Muscle layer of duodenum (tissue), 2 donors: ENCODE measurements around the gene EWSR1.

Experiments used
- H3K27ac ChIP-seq: one replicate; pipeline ENCODE4 v1.7.0; 2013; ENCODE audit warnings: mild to moderate bottlenecking, low read length
- H3K27me3 ChIP-seq: one replicate; pipeline ENCODE4 v1.7.0; 2013; ENCODE audit warnings: low read depth, mild to moderate bottlenecking, control low read depth, low read length
- H3K36me3 ChIP-seq, 2 donors: one replicate each; pipeline ENCODE4 v1.7.0; 2013; ENCODE audit warnings: low read length in 2 of 2, control low read depth in 1 of 2, mild to moderate bottlenecking in 1 of 2; ENCODE audit not compliant: insufficient read depth in 2 of 2, control insufficient read depth in 1 of 2
- H3K4me1 ChIP-seq, 2 donors: one replicate each; pipeline ENCODE4 v1.7.0; 2013; ENCODE audit warnings: low read length in 2 of 2, mild to moderate bottlenecking in 2 of 2, control low read depth in 1 of 2, moderate library complexity in 1 of 2; ENCODE audit not compliant: insufficient read depth in 2 of 2, control insufficient read depth in 1 of 2
- H3K4me3 ChIP-seq, 2 donors: one replicate each; pipeline ENCODE4 v1.7.0; 2013; ENCODE audit warnings: low read length in 2 of 2, low read depth in 1 of 2, mild to moderate bottlenecking in 1 of 2
- H3K9me3 ChIP-seq, 2 donors: one replicate each; pipeline ENCODE4 v1.7.0; 2013; ENCODE audit warnings: low read length in 2 of 2, control low read depth in 1 of 2, mild to moderate bottlenecking in 1 of 2; ENCODE audit not compliant: control insufficient read depth in 1 of 2
- donor health status: healthy.

Gene EWSR1

GRCh38 chr22:29275819-29276565 is 7.9 kb downstream of the EWSR1 start:
- Histone ChIP-seq H3K27me3 (no peaks in the 10 kb centered on the region), H3K4me1 (peaks cover 21 to 51% of the 10 kb centered on the region in 2 donors), H3K27ac (no peak overlapping the region), H3K9me3 (no peaks in the 10 kb centered on the region), H3K4me3 (no peak overlapping the region), H3K36me3 (peaks cover 48 to 76% of the 10 kb centered on the region in 2 donors)

- Histone ChIP-seq H3K4me3 (no peak overlapping the region), H3K4me1 (peaks cover 6 to 33% of the 10 kb centered on the region in 2 donors), H3K27ac (no peak overlapping the region), H3K27me3 (no peaks in the 10 kb centered on the region), H3K36me3 (peaks cover 64 to 75% of the 10 kb centered on the region in 2 donors), H3K9me3 (no peaks in the 10 kb centered on the region)
Measured at GRCh38 chr22:29277927-29278326, 9.9 kb downstream of the EWSR1 start.

- no peak overlapping the region for H3K27ac ChIP-seq
- no peaks in the 10 kb centered on the region for H3K27me3 ChIP-seq
- H3K36me3 ChIP-seq, result peaks cover 61 to 83% of the 10 kb centered on the region in 2 donors
- H3K4me1 ChIP-seq, result peaks cover 0 to 1% of the 10 kb centered on the region in 2 donors
- no peaks in the 10 kb centered on the region for H3K9me3 ChIP-seq
- no peak overlapping the region for H3K4me3 ChIP-seq
Measured at GRCh38 chr22:29284196-29284595, 16.1 kb downstream of the EWSR1 start.

DNA sequence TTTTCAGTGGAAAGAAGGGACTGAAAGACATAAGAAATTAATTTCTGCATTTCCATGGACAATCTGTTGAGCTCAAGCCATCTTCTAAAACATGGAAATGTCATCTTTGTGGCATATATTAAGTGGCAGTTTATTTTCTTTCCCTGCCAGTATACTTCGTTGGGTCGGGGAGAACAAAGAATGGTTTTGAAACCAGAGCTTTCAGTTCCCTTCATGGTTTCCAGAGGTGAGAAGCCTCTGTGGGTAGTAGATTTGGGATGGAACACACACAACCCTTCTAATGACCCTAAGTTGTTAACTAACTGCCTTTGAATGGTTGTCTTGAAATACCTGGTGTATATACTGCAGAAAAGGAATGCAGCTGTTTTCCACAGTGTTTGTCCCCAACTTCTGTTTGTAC is 20.8 kb downstream of the EWSR1 start:
- Histone ChIP-seq H3K4me3 (no peak overlapping the region), H3K27ac (no peak overlapping the region), H3K36me3 (peaks cover 67 to 89% of the 10 kb centered on the region in 2 donors), H3K4me1 (peaks cover 0 to 11% of the 10 kb centered on the region in 2 donors), H3K27me3 (no peaks in the 10 kb centered on the region), H3K9me3 (no peaks in the 10 kb centered on the region)

DNA sequence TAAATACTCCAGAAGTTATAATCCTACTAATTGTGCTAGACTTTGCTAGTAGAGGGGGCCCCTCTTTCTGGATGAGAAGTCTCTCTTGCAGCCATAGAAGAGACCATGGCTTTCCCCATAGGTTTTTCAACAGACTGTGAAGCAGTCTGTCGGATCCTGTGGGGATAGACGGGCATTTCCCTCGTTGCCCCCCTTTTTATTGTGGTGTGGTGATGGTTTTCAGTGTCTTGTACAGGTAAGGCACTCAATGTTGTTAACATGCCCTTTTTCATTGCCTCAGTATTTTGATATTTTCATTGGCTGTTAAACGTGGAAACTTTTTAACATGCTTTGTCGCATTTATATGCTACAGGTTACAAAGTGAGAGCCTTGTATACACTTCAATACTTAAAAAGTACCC is 22.0 kb downstream of the EWSR1 start:
- Histone ChIP-seq H3K4me1 (peaks cover 0 to 11% of the 10 kb centered on the region in 2 donors), H3K9me3 (no peaks in the 10 kb centered on the region), H3K27me3 (no peaks in the 10 kb centered on the region), H3K36me3 (peaks cover 63 to 87% of the 10 kb centered on the region in 2 donors), H3K4me3 (no peak overlapping the region), H3K27ac (no peak overlapping the region)

- peaks cover 68 to 88% of the 10 kb centered on the region in 2 donors for H3K36me3 ChIP-seq
- H3K27ac ChIP-seq, result no peak overlapping the region
- peaks cover 0 to 11% of the 10 kb centered on the region in 2 donors for H3K4me1 ChIP-seq
- H3K4me3 ChIP-seq, result no peak overlapping the region
- no peaks in the 10 kb centered on the region for H3K27me3 ChIP-seq
- H3K9me3 ChIP-seq, result no peaks in the 10 kb centered on the region
Measured at GRCh38 chr22:29291215-29291614, 23.1 kb downstream of the EWSR1 start.

- no peaks in the 10 kb centered on the region for H3K9me3 ChIP-seq
- H3K27ac ChIP-seq, result no peak overlapping the region
- peaks cover 72 to 91% of the 10 kb centered on the region in 2 donors for H3K36me3 ChIP-seq
- H3K4me3 ChIP-seq, result no peak overlapping the region
- peaks cover 0 to 11% of the 10 kb centered on the region in 2 donors for H3K4me1 ChIP-seq
- no peaks in the 10 kb centered on the region for H3K27me3 ChIP-seq
Measured at GRCh38 chr22:29292379-29292778, 24.3 kb downstream of the EWSR1 start.

- H3K27ac ChIP-seq, result no peak overlapping the region
- H3K4me3 ChIP-seq, result no peak overlapping the region
- no peaks in the 10 kb centered on the region for H3K9me3 ChIP-seq
- peaks cover 0 to 8% of the 10 kb centered on the region in 2 donors for H3K4me1 ChIP-seq
- peaks cover 56 to 68% of the 10 kb centered on the region in 2 donors for H3K36me3 ChIP-seq
- no peaks in the 10 kb centered on the region for H3K27me3 ChIP-seq
Measured at GRCh38 chr22:29298641-29299040, 30.6 kb downstream of the EWSR1 start.

DNA sequence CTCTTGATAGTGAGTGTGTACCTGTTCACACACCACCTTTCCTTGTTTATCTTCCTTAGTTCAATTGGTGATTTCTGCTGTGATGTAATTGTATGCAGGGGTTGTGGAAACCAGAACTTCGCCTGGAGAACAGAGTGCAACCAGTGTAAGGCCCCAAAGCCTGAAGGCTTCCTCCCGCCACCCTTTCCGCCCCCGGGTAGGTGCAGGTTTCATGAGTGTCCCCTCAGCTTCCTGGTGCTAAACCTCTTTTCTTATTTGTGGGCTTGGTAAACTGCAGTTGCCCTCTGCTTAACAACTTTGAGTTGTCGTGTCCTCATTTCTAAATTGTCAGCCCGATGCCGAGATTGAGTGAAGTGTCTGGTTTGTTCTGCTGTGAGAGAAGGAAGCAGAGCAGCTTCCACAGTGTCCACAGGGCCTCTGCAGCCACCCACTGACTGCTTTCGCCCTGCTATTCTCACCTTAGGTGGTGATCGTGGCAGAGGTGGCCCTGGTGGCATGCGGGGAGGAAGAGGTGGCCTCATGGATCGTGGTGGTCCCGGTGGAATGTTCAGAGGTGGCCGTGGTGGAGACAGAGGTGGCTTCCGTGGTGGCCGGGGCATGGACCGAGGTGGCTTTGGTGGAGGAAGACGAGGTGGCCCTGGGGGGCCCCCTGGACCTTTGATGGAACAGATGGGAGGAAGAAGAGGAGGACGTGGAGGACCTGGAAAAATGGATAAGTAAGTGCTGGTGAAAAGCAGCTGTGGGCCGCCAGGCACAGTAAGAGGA is 31.2 kb downstream of the EWSR1 start:
- Histone ChIP-seq H3K4me3 (no peak overlapping the region), H3K4me1 (peaks cover 0 to 8% of the 10 kb centered on the region in 2 donors), H3K27me3 (no peaks in the 10 kb centered on the region), H3K9me3 (no peaks in the 10 kb centered on the region), H3K36me3 (peaks cover 56 to 62% of the 10 kb centered on the region in 2 donors), H3K27ac (no peak overlapping the region)

- peaks cover 0 to 8% of the 10 kb centered on the region in 2 donors for H3K4me1 ChIP-seq
- H3K4me3 ChIP-seq, result no peak overlapping the region
- H3K27ac ChIP-seq, result no peak overlapping the region
- no peaks in the 10 kb centered on the region for H3K9me3 ChIP-seq
- peaks cover 49 to 52% of the 10 kb centered on the region in 2 donors for H3K36me3 ChIP-seq
- H3K27me3 ChIP-seq, result no peaks in the 10 kb centered on the region
Measured at GRCh38 chr22:29300467-29300806, 32.4 kb downstream of the EWSR1 start.

GRCh38 chr22:29300807-29301601 is 32.9 kb downstream of the EWSR1 start:
- Histone ChIP-seq H3K27ac (no peak overlapping the region), H3K4me3 (no peak overlapping the region), H3K9me3 (no peaks in the 10 kb centered on the region), H3K36me3 (peaks cover 43 to 47% of the 10 kb centered on the region in 2 donors), H3K4me1 (peaks cover 0 to 8% of the 10 kb centered on the region in 2 donors), H3K27me3 (no peaks in the 10 kb centered on the region)
